HuH-7.5 (cell line): Measurements from ENCODE around the gene EHBP1.
"Not testable (repeated sequence)": the region's sequence is repeated elsewhere in the genome, so short reads cannot be mapped to it uniquely, and the experiment has no call there.

Experiments used
- DNase-seq: peaks from one replicate; pipeline ENCODE4 v3.0.0; 2011; ENCODE audit warnings: low spot score

EHBP1 gene

DNA sequence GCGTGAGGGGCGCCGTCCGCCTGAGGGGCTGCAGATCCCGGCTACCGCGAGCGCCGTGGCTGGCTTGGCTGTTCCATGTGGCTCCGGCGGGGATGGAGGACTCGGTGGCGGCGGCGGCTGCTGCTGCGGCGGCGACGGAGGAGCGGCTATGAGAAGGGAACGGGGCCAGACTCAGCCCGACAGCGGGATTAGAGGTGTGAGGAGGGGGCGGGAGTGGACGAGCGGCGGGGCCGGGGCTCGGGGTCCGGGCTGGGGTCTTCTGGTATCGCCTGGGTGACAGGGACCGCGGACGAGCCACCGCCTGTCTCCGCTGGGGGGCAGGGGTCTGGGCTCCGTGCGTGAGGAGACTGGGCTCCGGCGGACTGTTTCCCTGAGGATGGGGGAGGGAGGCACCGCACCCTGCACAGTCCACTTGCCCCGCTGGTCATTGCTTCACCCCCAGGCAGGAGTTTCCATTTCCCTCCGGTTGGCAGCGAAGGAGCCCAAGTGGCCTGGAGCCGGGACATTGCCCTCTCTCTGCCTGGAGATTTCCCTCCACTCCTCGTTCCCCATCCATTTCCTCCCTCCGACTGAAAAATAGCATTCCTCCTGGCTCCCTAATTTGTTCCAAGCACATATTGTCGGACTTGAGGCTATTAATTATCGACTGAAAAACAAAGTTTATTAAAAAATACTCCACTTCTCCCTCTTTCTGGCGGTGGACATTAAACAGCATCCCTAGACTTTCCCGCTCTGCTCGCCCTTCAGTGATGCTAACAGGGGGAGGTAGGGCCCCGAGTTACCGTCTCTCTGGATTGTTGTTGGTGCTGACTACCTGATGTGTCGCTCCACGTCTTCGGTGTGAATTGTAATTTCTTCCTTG, 577 bp downstream of the EHBP1 start:
- peak; percentile 32 for DNase-seq

GRCh38 chr2:62706721-62707521, 1.4 kb downstream of the EHBP1 start:
- DNase-seq, result no peak

- no peak for DNase-seq
These were observed 3.2 kb downstream of the EHBP1 start for GRCh38 chr2:62708751-62709150.

DNA sequence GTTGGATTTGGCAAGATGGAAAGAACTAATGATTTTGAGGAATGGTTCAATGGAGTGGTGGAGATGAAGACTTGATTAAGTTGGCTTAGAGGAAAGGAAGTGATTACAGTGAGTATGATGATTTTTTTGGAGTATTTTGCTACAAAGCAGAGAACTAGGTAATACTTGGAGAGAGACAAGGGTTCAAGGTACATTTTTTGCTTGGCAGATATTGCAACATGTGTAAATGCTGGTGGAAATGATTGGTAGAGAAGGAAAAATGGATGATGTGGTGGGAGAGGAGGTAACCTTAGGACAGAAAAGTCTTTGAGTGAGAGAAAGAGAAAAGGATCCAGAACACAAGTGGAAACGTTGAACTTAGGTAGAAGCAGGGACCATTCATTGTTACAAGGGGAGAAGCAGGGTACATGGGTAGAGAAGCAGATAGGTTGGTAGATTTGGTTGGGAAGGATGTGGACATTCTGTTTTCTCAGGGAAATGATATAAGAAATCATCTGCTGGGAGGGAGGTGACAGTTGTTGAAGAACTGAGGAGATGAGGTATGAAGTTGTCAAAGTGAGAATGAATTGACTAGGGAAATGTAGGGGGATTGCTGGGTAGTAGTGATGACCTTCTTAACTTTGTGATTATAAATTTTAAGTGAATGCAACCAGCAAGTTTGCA, 6.5 kb downstream of the EHBP1 start:
- DNase-seq, result no peak

DNA sequence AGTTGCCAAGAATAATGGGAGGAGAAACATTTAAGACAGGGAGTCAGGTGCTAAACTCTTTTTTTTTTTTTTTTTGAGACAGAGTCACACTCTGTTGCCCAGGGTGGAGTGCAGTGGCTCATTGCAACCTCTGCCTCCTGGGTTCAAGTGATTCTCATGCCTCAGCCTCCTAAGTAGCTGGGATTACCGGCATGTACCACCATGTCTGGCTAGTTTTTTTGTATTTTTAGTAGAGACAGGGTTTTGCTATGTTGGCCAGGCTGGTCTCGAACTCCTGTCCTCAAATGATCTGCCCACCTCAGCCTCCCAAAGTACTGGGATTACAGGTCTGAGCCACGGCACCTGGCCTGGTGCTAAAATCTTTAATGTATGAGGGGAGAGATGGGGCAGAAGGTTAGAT, 7.7 kb downstream of the EHBP1 start:
- not testable (repeated sequence) for DNase-seq

- DNase-seq, result no peak
These were observed 8.3 kb downstream of the EHBP1 start for GRCh38 chr2:62713837-62714236.

DNA sequence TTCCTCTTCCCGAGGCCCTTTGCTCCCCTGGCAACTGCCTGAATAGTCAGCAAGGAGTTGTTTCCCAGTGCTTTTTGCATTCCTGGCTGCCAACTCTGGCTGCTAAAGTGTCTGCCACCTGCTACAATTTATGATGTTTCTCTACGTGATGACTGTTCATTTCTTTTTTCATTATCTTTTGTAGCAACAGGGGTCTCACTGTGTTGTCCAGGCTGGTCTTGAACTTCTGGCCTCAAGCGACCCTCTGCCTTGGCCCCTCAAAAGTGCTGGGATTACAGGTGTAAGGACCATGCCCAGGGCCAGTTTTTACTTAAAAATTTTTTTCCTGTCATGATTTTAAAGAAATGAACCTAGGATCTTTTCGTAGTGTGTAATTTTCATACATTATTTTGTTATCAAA, 11.3 kb downstream of the EHBP1 start:
- DNase-seq, result no peak

DNA sequence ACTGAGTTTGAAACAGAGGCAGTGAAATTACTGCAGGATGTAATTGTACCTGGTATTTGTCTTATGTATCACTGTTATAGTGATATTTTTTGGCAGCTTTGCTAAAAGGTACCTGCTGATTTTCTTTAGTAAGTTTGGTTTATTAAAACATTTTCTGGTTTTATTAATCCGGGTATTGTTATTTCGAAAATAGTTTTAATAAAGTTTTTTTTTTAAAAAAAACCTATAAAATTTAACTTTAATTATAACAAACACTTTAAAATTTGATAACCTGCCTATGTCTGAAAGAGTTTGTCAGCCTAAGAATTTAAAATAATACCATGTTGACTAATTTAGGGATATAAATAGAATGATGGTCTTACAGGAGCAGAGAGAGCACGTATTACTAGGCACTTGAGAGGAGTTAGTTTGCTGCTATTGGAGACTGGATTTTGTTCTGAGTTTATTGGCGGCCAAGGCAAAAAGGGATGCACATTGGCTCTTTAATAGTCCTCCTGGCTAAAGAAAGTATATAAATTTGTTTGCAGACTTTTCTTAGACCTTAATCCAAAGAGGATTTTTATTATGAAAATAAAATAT, 12.1 kb downstream of the EHBP1 start:
- DNase-seq, result no peak

- DNase-seq, result no peak
These were observed 12.8 kb downstream of the EHBP1 start for GRCh38 chr2:62718225-62718822.

DNA sequence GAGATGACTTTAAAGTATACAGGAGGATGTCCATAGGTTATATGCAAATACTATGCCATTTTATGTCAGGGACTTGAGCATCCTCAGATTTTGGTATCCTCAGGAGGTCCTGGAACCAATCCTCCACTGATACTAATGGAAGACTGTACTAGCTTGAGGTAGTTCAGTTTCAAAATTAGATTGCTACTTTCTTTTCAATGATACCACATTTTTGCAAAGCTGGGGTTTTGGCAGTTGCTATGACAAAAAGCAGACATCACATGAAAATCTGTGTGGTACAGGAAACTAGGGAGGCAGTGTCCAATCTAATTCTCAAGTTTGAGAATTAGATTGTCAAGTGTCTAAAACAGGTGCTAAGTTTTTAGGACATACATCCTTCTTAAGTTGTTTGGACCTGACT, 14.2 kb downstream of the EHBP1 start:
- no peak for DNase-seq

- DNase-seq, result no peak
These were observed 17.2 kb downstream of the EHBP1 start for GRCh38 chr2:62722679-62723078.

GRCh38 chr2:62723253-62723652, 17.7 kb downstream of the EHBP1 start:
- no peak for DNase-seq

DNA sequence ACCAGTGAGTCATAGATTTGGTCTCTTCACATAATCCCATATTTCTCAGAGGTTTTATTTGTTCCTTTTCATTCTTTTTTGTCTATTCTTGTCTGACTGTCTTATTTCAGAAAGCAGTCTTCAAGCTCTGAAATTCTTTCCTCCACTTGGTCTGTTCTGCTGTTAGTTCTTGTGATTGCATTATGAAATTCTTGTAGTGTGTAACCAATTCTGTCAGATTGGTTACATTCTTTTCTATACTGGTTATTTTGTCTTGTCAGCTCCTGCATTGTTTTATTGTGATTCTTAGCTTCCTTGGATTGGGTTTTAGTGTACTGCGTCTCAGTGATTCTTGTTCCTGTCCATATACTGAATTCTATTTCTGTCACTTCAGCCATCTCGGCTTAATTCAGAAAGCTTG, 18.6 kb downstream of the EHBP1 start:
- no peak for DNase-seq

DNA sequence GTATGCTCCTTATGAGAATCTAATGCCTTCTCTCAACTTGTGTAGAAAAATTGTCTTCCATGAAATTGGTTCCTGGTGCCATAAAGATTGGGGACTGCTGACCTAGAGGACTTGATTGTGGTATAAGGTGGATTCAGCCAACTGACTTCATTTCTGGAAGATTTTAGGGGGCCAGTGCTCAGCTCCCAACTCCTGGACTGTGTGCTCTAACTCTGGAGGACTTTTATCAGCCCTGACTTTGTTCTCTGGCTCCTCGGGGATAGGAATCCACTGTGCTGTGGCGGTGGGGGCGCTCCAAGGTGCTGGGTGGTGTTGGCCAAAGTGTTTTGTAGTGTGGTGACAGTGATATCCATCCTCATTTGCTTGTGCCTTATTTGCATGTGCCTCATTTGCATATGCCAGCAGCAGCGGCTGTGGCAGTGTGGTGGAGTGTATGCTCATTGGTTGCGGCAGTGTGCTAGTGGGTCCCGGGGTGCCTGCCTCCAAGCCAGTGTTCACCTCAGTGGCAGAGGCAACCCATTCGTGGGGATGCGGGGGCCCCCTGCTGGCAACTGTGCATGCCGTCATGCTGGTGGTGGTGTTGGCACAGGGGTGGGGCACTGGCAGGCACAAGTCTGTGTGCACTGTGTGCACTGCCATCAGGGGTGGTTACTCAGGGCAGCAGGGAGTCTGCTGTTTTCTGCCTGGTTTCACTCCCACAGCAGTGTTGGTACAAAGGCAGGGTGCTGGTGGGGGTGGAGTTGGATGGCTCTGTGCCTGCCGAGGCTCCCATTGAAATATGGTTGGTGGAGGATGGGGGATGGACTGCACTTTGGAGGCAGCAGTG, 19.6 kb downstream of the EHBP1 start:
- no peak for DNase-seq

DNA sequence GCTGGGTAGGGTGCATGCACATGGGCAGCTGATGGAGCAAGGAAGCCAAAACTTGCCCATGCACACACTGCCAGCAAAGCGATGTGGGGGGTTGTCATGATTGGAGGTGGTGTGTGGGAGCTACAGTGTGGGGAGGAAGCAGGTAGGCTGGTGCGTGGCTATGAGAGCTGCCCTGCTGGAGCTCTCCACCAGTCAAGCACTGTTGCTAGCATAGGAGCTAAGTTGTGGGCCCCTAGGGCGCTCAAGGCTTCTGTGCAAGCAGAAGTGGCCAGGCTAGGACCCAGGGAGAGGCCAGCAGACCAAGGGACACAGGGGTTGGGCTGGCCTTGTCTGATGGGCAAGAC, 20.2 kb downstream of the EHBP1 start:
- no peak for DNase-seq

DNA sequence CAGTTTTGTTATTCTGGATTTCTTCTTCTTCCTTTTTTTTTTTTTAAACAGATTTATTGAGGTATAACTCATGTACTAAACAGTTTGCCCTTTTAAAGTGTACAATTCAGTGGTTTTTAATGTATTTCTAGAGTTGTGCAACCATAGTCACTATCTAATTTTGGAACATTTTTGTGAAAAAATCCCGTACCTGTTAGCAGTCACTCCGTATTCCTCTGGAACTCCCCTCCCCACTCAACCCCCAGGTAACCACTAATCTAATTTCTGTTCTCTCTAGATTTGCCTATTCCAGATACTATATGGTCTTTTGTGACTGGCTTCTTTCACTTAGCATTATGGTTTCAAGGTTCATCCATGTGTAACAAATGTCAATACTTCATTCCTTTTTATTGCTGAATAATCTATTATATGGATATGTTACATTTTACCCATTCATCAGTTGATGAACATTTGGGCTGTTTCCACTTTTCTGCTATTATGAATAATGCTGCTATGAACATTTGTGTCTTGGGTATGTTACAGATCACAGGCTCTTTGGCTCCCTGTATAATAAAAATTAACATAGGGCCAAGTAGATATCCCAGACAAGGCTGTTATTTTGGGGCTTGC, 21.9 kb downstream of the EHBP1 start:
- DNase-seq, result no peak

DNA sequence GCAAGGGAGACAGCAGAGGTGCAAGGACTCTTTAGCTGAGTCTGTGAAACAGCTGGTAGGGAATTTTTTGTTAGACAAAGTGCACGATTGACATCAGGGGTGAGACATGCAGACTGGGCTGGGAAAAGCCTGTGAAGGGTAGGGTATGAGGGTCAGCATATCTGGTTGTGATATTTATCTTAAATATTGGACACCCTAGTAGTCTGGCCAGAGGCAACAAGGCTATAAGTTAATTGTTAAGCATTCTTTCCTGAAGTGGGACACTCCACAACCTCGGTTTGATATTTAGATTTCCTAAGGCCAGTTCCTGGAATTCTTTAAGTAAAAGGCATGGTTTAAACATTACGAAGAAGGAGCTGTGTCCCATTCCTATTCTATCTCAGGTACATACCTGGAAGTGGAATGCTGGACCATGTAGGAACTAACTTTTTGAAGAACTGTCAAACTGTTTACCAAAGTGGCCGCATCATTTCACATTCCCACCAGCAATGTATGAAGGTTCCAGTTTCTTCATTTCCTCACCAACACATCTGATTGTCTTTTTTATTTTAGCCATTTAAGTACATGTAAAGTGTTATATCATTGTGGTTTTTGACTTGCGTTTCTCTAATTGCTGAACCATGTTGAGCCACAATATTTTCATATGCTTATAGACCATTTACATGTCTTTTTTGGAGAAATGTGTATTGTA, 22.5 kb downstream of the EHBP1 start:
- DNase-seq, result no peak

DNA sequence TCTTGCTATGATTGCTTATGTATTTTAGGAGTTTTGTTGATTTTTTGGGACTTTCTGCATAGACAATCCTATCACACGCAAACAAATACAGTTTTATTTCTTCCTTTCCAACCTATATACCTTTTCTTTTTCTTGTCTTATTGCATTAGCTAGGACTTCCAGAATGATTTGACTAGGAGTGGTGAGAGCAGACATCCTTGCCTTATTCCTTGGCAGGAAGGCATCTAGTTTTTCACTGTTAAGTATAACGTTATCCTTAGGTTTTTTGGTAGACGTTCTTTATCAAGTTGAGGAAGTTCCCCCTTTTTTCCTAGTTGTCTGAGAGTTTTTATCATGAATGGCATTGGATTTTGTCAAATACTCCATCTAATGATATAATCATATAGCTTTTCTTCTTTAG, 25.8 kb downstream of the EHBP1 start:
- no peak for DNase-seq

DNA sequence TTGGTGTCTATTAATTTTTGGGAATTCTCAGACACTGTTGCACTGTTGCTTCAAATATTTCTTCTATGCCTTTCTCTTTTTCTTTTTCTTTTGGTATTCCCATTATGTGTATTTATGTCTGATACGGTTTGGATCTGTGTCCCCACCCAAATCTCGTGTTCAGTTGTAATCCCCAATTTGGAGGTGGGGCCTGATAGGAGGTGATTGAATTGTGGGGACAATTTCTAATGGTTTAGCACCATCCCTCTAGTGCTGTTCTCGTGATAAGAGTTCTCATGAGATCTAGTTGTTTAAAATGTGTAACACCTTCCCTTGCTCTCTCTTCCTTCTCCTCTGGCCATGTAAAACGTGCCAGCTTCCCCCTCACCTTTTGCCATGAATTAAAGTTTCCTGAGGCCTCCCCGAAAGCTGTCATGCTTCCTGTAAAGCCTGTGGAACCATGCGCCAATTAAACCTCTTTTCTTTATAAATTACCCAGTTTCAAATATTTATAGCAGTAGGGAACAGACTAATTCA, 26.8 kb downstream of the EHBP1 start:
- DNase-seq, result no peak

DNA sequence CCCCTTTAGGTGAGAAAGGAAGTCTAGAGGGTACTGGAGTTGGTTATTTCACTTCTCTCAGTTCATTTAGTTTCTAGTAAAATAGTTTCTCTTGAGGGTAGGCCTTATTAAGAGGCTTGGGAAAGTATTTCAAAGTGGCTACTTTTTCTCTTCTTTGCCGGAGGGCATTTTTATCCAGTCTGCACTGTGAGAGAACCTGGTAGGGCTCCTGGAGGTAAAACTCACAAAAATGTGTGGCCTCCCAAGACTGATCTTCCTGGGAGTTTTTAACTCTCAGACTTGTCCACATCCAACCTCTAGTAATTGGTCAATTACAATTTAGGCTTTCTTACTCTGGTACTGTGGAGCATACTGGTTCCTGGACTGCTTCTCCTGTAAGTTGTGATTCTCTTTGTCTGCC, 28.0 kb downstream of the EHBP1 start:
- DNase-seq, result no peak
